Measurements from ENCODE around the gene PPIC.

The PPIC gene

GRCh38 chr5:123044926-123045617, 8.5 kb upstream of the PPIC start:
- Histone ChIP-seq H3K27me3 (ENCODE audit: control insufficient read depth, insufficient read depth, low read length) (no peaks in the 10 kb centered on the region), H3K27ac (ENCODE audit: low read depth, low read length) (no peak overlapping the region), H3K9ac (ENCODE audit: low read length) (no peak overlapping the region), H3K4me1 (ENCODE audit: control insufficient read depth, insufficient read depth, low read length) (peaks cover 2% of the 10 kb centered on the region), H3K36me3 (ENCODE audit: control insufficient read depth, insufficient read depth, low read length) (no peaks in the 10 kb centered on the region), H3K4me3 (ENCODE audit: low read length) (no peak overlapping the region)

GRCh38 chr5:123039673-123040072, 3.1 kb upstream of the PPIC start:
- H3K27ac ChIP-seq (ENCODE audit: low read depth, low read length) = peak overlapping the region; percentile 48
- H3K27me3 ChIP-seq (ENCODE audit: control insufficient read depth, insufficient read depth, low read length) = no peaks in the 10 kb centered on the region
- H3K9ac ChIP-seq (ENCODE audit: low read length) = no peak overlapping the region
- H3K4me3 ChIP-seq (ENCODE audit: low read length) = no peak overlapping the region
- peaks cover 2% of the 10 kb centered on the region for H3K4me1 ChIP-seq (ENCODE audit: control insufficient read depth, insufficient read depth, low read length)
- no peaks in the 10 kb centered on the region for H3K36me3 ChIP-seq (ENCODE audit: control insufficient read depth, insufficient read depth, low read length)

- Histone ChIP-seq H3K9ac (ENCODE audit: low read length) (peak overlapping the region; percentile 38), H3K4me1 (ENCODE audit: control insufficient read depth, insufficient read depth, low read length) (no peaks in the 10 kb centered on the region), H3K4me3 (ENCODE audit: low read length) (peak overlapping the region; percentile 72), H3K27ac (ENCODE audit: low read depth, low read length) (peak overlapping the region; percentile 91), H3K36me3 (ENCODE audit: control insufficient read depth, insufficient read depth, low read length) (no peaks in the 10 kb centered on the region), H3K27me3 (ENCODE audit: control insufficient read depth, insufficient read depth, low read length) (no peaks in the 10 kb centered on the region)
Observed at GRCh38 chr5:123037104-123037418, 536 bp upstream of the PPIC start.

- no peak overlapping the region for H3K9ac ChIP-seq (ENCODE audit: low read length)
- no peaks in the 10 kb centered on the region for H3K36me3 ChIP-seq (ENCODE audit: control insufficient read depth, insufficient read depth, low read length)
- H3K4me3 ChIP-seq (ENCODE audit: low read length) = peak overlapping the region; percentile 72
- no peaks in the 10 kb centered on the region for H3K4me1 ChIP-seq (ENCODE audit: control insufficient read depth, insufficient read depth, low read length)
- H3K27ac ChIP-seq (ENCODE audit: low read depth, low read length) = peak overlapping the region; percentile 91
- no peaks in the 10 kb centered on the region for H3K27me3 ChIP-seq (ENCODE audit: control insufficient read depth, insufficient read depth, low read length)
Observed at GRCh38 chr5:123035918-123036390, 571 bp downstream of the PPIC start.

- H3K4me1 ChIP-seq (ENCODE audit: control insufficient read depth, insufficient read depth, low read length) = no peaks in the 10 kb centered on the region
- H3K9ac ChIP-seq (ENCODE audit: low read length) = no peak overlapping the region
- peak overlapping the region; percentile 72 for H3K4me3 ChIP-seq (ENCODE audit: low read length)
- H3K36me3 ChIP-seq (ENCODE audit: control insufficient read depth, insufficient read depth, low read length) = no peaks in the 10 kb centered on the region
- no peaks in the 10 kb centered on the region for H3K27me3 ChIP-seq (ENCODE audit: control insufficient read depth, insufficient read depth, low read length)
- peak overlapping the region; percentile 91 for H3K27ac ChIP-seq (ENCODE audit: low read depth, low read length)
Observed at GRCh38 chr5:123035360-123035917, 1.1 kb downstream of the PPIC start.

- Histone ChIP-seq H3K27ac (ENCODE audit: low read depth, low read length) (no peak overlapping the region), H3K9ac (ENCODE audit: low read length) (no peak overlapping the region), H3K27me3 (ENCODE audit: control insufficient read depth, insufficient read depth, low read length) (no peaks in the 10 kb centered on the region), H3K4me3 (ENCODE audit: low read length) (no peak overlapping the region), H3K36me3 (ENCODE audit: control insufficient read depth, insufficient read depth, low read length) (no peaks in the 10 kb centered on the region), H3K4me1 (ENCODE audit: control insufficient read depth, insufficient read depth, low read length) (no peaks in the 10 kb centered on the region)
Observed at GRCh38 chr5:123033157-123033671, 3.3 kb downstream of the PPIC start.

GRCh38 chr5:123028222-123028621, 8.3 kb downstream of the PPIC start:
- H3K4me1 ChIP-seq (ENCODE audit: control insufficient read depth, insufficient read depth, low read length) = no peaks in the 10 kb centered on the region
- H3K9ac ChIP-seq (ENCODE audit: low read length) = no peak overlapping the region
- H3K4me3 ChIP-seq (ENCODE audit: low read length) = no peak overlapping the region
- no peak overlapping the region for H3K27ac ChIP-seq (ENCODE audit: low read depth, low read length)
- no peaks in the 10 kb centered on the region for H3K27me3 ChIP-seq (ENCODE audit: control insufficient read depth, insufficient read depth, low read length)
- no peaks in the 10 kb centered on the region for H3K36me3 ChIP-seq (ENCODE audit: control insufficient read depth, insufficient read depth, low read length)

GRCh38 chr5:123014689-123015088, 21.8 kb downstream of the PPIC start:
- no peaks in the 10 kb centered on the region for H3K4me1 ChIP-seq (ENCODE audit: control insufficient read depth, insufficient read depth, low read length)
- H3K27me3 ChIP-seq (ENCODE audit: control insufficient read depth, insufficient read depth, low read length) = no peaks in the 10 kb centered on the region
- H3K36me3 ChIP-seq (ENCODE audit: control insufficient read depth, insufficient read depth, low read length) = no peaks in the 10 kb centered on the region
- H3K4me3 ChIP-seq (ENCODE audit: low read length) = no peak overlapping the region
- H3K9ac ChIP-seq (ENCODE audit: low read length) = no peak overlapping the region
- no peak overlapping the region for H3K27ac ChIP-seq (ENCODE audit: low read depth, low read length)

- H3K36me3 ChIP-seq (ENCODE audit: control insufficient read depth, insufficient read depth, low read length) = no peaks in the 10 kb centered on the region
- no peak overlapping the region for H3K27ac ChIP-seq (ENCODE audit: low read depth, low read length)
- no peak overlapping the region for H3K4me3 ChIP-seq (ENCODE audit: low read length)
- H3K27me3 ChIP-seq (ENCODE audit: control insufficient read depth, insufficient read depth, low read length) = no peaks in the 10 kb centered on the region
- no peaks in the 10 kb centered on the region for H3K4me1 ChIP-seq (ENCODE audit: control insufficient read depth, insufficient read depth, low read length)
- H3K9ac ChIP-seq (ENCODE audit: low read length) = no peak overlapping the region
Observed at GRCh38 chr5:123012321-123012720, 24.2 kb downstream of the PPIC start.

GRCh38 chr5:123007754-123008153, 28.8 kb downstream of the PPIC start:
- Histone ChIP-seq H3K4me3 (ENCODE audit: low read length) (no peak overlapping the region), H3K27me3 (ENCODE audit: control insufficient read depth, insufficient read depth, low read length) (no peaks in the 10 kb centered on the region), H3K9ac (ENCODE audit: low read length) (no peak overlapping the region), H3K27ac (ENCODE audit: low read depth, low read length) (no peak overlapping the region), H3K4me1 (ENCODE audit: control insufficient read depth, insufficient read depth, low read length) (no peaks in the 10 kb centered on the region), H3K36me3 (ENCODE audit: control insufficient read depth, insufficient read depth, low read length) (no peaks in the 10 kb centered on the region)

GRCh38 chr5:123007182-123007581, 29.3 kb downstream of the PPIC start:
- Histone ChIP-seq H3K4me1 (ENCODE audit: control insufficient read depth, insufficient read depth, low read length) (no peaks in the 10 kb centered on the region), H3K27ac (ENCODE audit: low read depth, low read length) (no peak overlapping the region), H3K36me3 (ENCODE audit: control insufficient read depth, insufficient read depth, low read length) (no peaks in the 10 kb centered on the region), H3K4me3 (ENCODE audit: low read length) (no peak overlapping the region), H3K27me3 (ENCODE audit: control insufficient read depth, insufficient read depth, low read length) (no peaks in the 10 kb centered on the region), H3K9ac (ENCODE audit: low read length) (no peak overlapping the region)

- Histone ChIP-seq H3K36me3 (ENCODE audit: control insufficient read depth, insufficient read depth, low read length) (peaks cover 3% of the 10 kb centered on the region), H3K4me3 (ENCODE audit: low read length) (no peak overlapping the region)
Observed at GRCh38 chr5:123001808-123002207, 34.7 kb downstream of the PPIC start.

GRCh38 chr5:123000731-123001130, 35.8 kb downstream of the PPIC start:
- H3K27ac ChIP-seq (ENCODE audit: low read depth, low read length) = no peak overlapping the region

More at GRCh38 chr5:123001808-123002207, 34.7 kb downstream of the PPIC start:
- Histone ChIP-seq H3K4me1 (ENCODE audit: control insufficient read depth, insufficient read depth, low read length) (no peaks in the 10 kb centered on the region), H3K27ac (ENCODE audit: low read depth, low read length) (no peak overlapping the region), H3K27me3 (ENCODE audit: control insufficient read depth, insufficient read depth, low read length) (no peaks in the 10 kb centered on the region), H3K9ac (ENCODE audit: low read length) (no peak overlapping the region)

More at GRCh38 chr5:123000731-123001130, 35.8 kb downstream of the PPIC start:
- Histone ChIP-seq H3K9ac (ENCODE audit: low read length) (no peak overlapping the region), H3K36me3 (ENCODE audit: control insufficient read depth, insufficient read depth, low read length) (peaks cover 3% of the 10 kb centered on the region), H3K27me3 (ENCODE audit: control insufficient read depth, insufficient read depth, low read length) (no peaks in the 10 kb centered on the region), H3K4me1 (ENCODE audit: control insufficient read depth, insufficient read depth, low read length) (no peaks in the 10 kb centered on the region), H3K4me3 (ENCODE audit: low read length) (no peak overlapping the region)

Measured in rectal smooth muscle tissue (tissue), 1 donor.